Mononuclear cell (primary cell): ENCODE measurements around the gene PDE4D. TPM values are rescaled to one million over a fixed set of nuclear protein-coding genes. Genes with fewer than 3 reads are reported as not detected.

Experiments used
- H3K27me3 ChIP-seq: 2 replicates; pipeline ENCODE4 v1.6.0; 2011; ENCODE audit warnings: low read length, control low read depth; ENCODE audit not compliant: insufficient read depth
- H3K4me1 ChIP-seq: 2 replicates; pipeline ENCODE4 v1.5.1; 2011; ENCODE audit warnings: mild to moderate bottlenecking, low read length, control low read depth; ENCODE audit not compliant: insufficient read depth
- H3K4me3 ChIP-seq: 2 replicates; pipeline ENCODE4 v1.5.1; 2011; ENCODE audit warnings: mild to moderate bottlenecking, low read length, moderate library complexity
- H3K9me3 ChIP-seq: 2 replicates; pipeline ENCODE4 v1.5.1; 2011; ENCODE audit warnings: low read depth, mild to moderate bottlenecking, control low read depth, low read length
- total RNA-seq: library from RNA; depleted of rRNA; stranded (reverse); fragments of >200 nt; gene quantifications from one replicate; pipeline ENCODE4 v1.2.3, GENCODE V29; 2012

PDE4D gene
- total RNA-seq, 1 donor = 171 TPM

- Histone ChIP-seq H3K9me3 (no peaks in the 10 kb centered on the region), H3K4me1 (peaks cover 38% of the 10 kb centered on the region), H3K27me3 (no peaks in the 10 kb centered on the region), H3K4me3 (no peak overlapping the region)
Measured at GRCh38 chr5:59035681-59036080, 857.8 kb downstream of the PDE4D start.

GRCh38 chr5:59034498-59035186 lies 858.9 kb downstream of the PDE4D start:
- no peaks in the 10 kb centered on the region for H3K27me3 ChIP-seq
- no peaks in the 10 kb centered on the region for H3K9me3 ChIP-seq
- peaks cover 31% of the 10 kb centered on the region for H3K4me1 ChIP-seq
- no peak overlapping the region for H3K4me3 ChIP-seq

GRCh38 chr5:59027145-59027907 lies 866.2 kb downstream of the PDE4D start:
- Histone ChIP-seq H3K4me3 (no peak overlapping the region), H3K4me1 (no peaks in the 10 kb centered on the region), H3K9me3 (no peaks in the 10 kb centered on the region), H3K27me3 (no peaks in the 10 kb centered on the region)

- H3K4me3 ChIP-seq = no peak overlapping the region
- H3K4me1 ChIP-seq = no peaks in the 10 kb centered on the region
- no peaks in the 10 kb centered on the region for H3K27me3 ChIP-seq
- H3K9me3 ChIP-seq = no peaks in the 10 kb centered on the region
Measured at GRCh38 chr5:59025734-59026133, 867.8 kb downstream of the PDE4D start.

GRCh38 chr5:59021837-59022514 lies 871.5 kb downstream of the PDE4D start:
- H3K4me3 ChIP-seq = no peak overlapping the region
- no peaks in the 10 kb centered on the region for H3K27me3 ChIP-seq
- H3K4me1 ChIP-seq = no peaks in the 10 kb centered on the region
- no peaks in the 10 kb centered on the region for H3K9me3 ChIP-seq

GRCh38 chr5:59021286-59021673 lies 872.2 kb downstream of the PDE4D start:
- Histone ChIP-seq H3K27me3 (no peaks in the 10 kb centered on the region), H3K4me3 (no peak overlapping the region), H3K4me1 (no peaks in the 10 kb centered on the region), H3K9me3 (no peaks in the 10 kb centered on the region)

GRCh38 chr5:59020611-59021285 lies 872.8 kb downstream of the PDE4D start:
- H3K27me3 ChIP-seq = no peaks in the 10 kb centered on the region
- H3K9me3 ChIP-seq = no peaks in the 10 kb centered on the region
- no peaks in the 10 kb centered on the region for H3K4me1 ChIP-seq
- H3K4me3 ChIP-seq = no peak overlapping the region

GRCh38 chr5:59019078-59019477 lies 874.4 kb downstream of the PDE4D start:
- Histone ChIP-seq H3K9me3 (no peaks in the 10 kb centered on the region), H3K27me3 (no peaks in the 10 kb centered on the region), H3K4me3 (no peak overlapping the region), H3K4me1 (no peaks in the 10 kb centered on the region)

GRCh38 chr5:59016925-59017324 lies 876.6 kb downstream of the PDE4D start:
- Histone ChIP-seq H3K4me3 (no peak overlapping the region), H3K9me3 (no peaks in the 10 kb centered on the region), H3K27me3 (no peaks in the 10 kb centered on the region), H3K4me1 (no peaks in the 10 kb centered on the region)

- Histone ChIP-seq H3K4me3 (no peak overlapping the region), H3K27me3 (no peaks in the 10 kb centered on the region), H3K4me1 (no peaks in the 10 kb centered on the region)
Measured at GRCh38 chr5:59008816-59009473, 884.6 kb downstream of the PDE4D start.

GRCh38 chr5:59007460-59008063 lies 886.0 kb downstream of the PDE4D start:
- Histone ChIP-seq H3K9me3 (no peaks in the 10 kb centered on the region), H3K27me3 (no peaks in the 10 kb centered on the region), H3K4me1 (no peaks in the 10 kb centered on the region), H3K4me3 (no peak overlapping the region)

More at GRCh38 chr5:59008816-59009473, 884.6 kb downstream of the PDE4D start:
- no peaks in the 10 kb centered on the region for H3K9me3 ChIP-seq

- Histone ChIP-seq H3K4me3 (no peak overlapping the region), H3K27me3 (no peaks in the 10 kb centered on the region), H3K9me3 (no peaks in the 10 kb centered on the region), H3K4me1 (no peaks in the 10 kb centered on the region)
Measured at GRCh38 chr5:59005934-59006701, 887.4 kb downstream of the PDE4D start.

GRCh38 chr5:59003641-59004040 lies 889.9 kb downstream of the PDE4D start:
- Histone ChIP-seq H3K4me3 (no peak overlapping the region), H3K27me3 (no peaks in the 10 kb centered on the region), H3K4me1 (no peaks in the 10 kb centered on the region), H3K9me3 (no peaks in the 10 kb centered on the region)

- Histone ChIP-seq H3K27me3 (no peaks in the 10 kb centered on the region), H3K4me1 (no peaks in the 10 kb centered on the region), H3K4me3 (no peak overlapping the region), H3K9me3 (no peaks in the 10 kb centered on the region)
Measured at GRCh38 chr5:59003124-59003523, 890.4 kb downstream of the PDE4D start.
